Keratinocyte (primary cell): Measurements from ENCODE around the gene RASSF6. TPM values are rescaled to one million over a fixed set of nuclear protein-coding genes. Genes with fewer than 3 reads are reported as not detected.
A peak's percentile ranks its signal among the peaks of the same experiment; 100 is the strongest.

ENCODE experiments used
- DNase-seq: peaks from one replicate; pipeline ENCODE4 v3.0.0-alpha.2; 2011; ENCODE audit warnings: low read depth, missing footprints, low spot score
- FAIRE-seq: peaks from 2 replicates; lab custom pipeline; 2011; peaks lifted over from hg19 to GRCh38; lab: Jason Lieb, UNC
- H2AFZ ChIP-seq: 2 replicates; pipeline ENCODE4 v1.6.0; 2012; ENCODE audit warnings: low read length, control low read depth, inconsistent platforms; ENCODE audit not compliant: control insufficient read depth
- H3K27ac ChIP-seq: 2 replicates; pipeline ENCODE4 v1.5.1; 2011; ENCODE audit warnings: low read length; ENCODE audit not compliant: control insufficient read depth, insufficient read depth
- H3K27me3 ChIP-seq: 3 replicates; pipeline ENCODE4 v1.6.0; 2011; ENCODE audit warnings: low read length; ENCODE audit not compliant: control insufficient read depth, insufficient read depth; ENCODE audit errors: extremely low read depth
- H3K36me3 ChIP-seq, 2 experiments: 2 replicates in 1 of 2; 3 replicates in 1 of 2; pipeline ENCODE4 v1.5.1; 2011; ENCODE audit warnings: low read length in 2 of 2, mild to moderate bottlenecking in 1 of 2; ENCODE audit not compliant: control insufficient read depth in 2 of 2, insufficient read depth in 2 of 2; ENCODE audit errors: extremely low read depth in 1 of 2
- H3K4me1 ChIP-seq: 3 replicates; pipeline ENCODE4 v1.5.1; 2011; ENCODE audit warnings: low read length; ENCODE audit not compliant: control insufficient read depth, insufficient read depth; ENCODE audit errors: extremely low read depth
- H3K4me2 ChIP-seq: 3 replicates; pipeline ENCODE4 v1.6.0; 2011; ENCODE audit warnings: low read depth, low read length; ENCODE audit not compliant: control insufficient read depth, insufficient read depth; ENCODE audit errors: extremely low read depth
- H3K4me3 ChIP-seq, 3 experiments: fragments of 200-600 bp in 1 of 3; sonication (generic) in 1 of 3; 2 replicates in 2 of 3; 3 replicates in 1 of 3; pipeline ENCODE4 v1.5.1; 2011 to 2016; ENCODE audit warnings: low read length in 3 of 3, mild to moderate bottlenecking in 3 of 3, control low read depth in 2 of 3, inconsistent platforms in 1 of 3, low read depth in 1 of 3, mixed read lengths in 1 of 3, mixed run types in 1 of 3, moderate library complexity in 1 of 3; ENCODE audit not compliant: control insufficient read depth in 2 of 3, insufficient read depth in 2 of 3; ENCODE audit errors: extremely low read depth in 1 of 3
- H3K79me2 ChIP-seq: 2 replicates; pipeline ENCODE4 v1.6.0; 2012; ENCODE audit warnings: low read length; ENCODE audit not compliant: control insufficient read depth, insufficient read depth
- H3K9ac ChIP-seq: 3 replicates; pipeline ENCODE4 v1.6.0; 2011; ENCODE audit warnings: low read length; ENCODE audit not compliant: control insufficient read depth, insufficient read depth; ENCODE audit errors: extremely low read depth
- H3K9me1 ChIP-seq: 3 replicates; pipeline ENCODE4 v1.6.0; 2011; ENCODE audit warnings: low read length; ENCODE audit not compliant: control insufficient read depth, insufficient read depth; ENCODE audit errors: extremely low read depth
- H3K9me3 ChIP-seq: 2 replicates; pipeline ENCODE4 v1.5.1; 2012; ENCODE audit warnings: low read depth, low read length; ENCODE audit not compliant: control insufficient read depth
- H4K20me1 ChIP-seq: 3 replicates; pipeline ENCODE4 v1.6.0; 2011; ENCODE audit warnings: low read length; ENCODE audit not compliant: control insufficient read depth, insufficient read depth; ENCODE audit errors: extremely low read depth
- CTCF ChIP-seq, 3 experiments: IDR thresholded peaks in 1 of 3; conservative IDR thresholded peaks in 1 of 3; optimal IDR thresholded peaks in 1 of 3; 2 replicates in 2 of 3; 3 replicates in 1 of 3; pipeline versions ENCODE3 to v1.5.1; 2011; ENCODE audit warnings: low read length in 3 of 3, mild to moderate bottlenecking in 3 of 3, moderate library complexity in 2 of 3, control low read depth in 1 of 3, inconsistent platforms in 1 of 3; ENCODE audit not compliant: insufficient read depth in 2 of 3; ENCODE audit errors: extremely low read depth in 1 of 3
- EZH2 ChIP-seq: IDR thresholded peaks from one replicate; pipeline ENCODE4 v1.6.1; 2012; ENCODE audit warnings: inconsistent platforms, mild to moderate bottlenecking, low read length, moderate library complexity
- dilution Hi-C: fragments of 300-500 bp; cut with MboI; formaldehyde crosslinking; loops from one replicate; pipeline ENCODE4 v1.7.0; 2020; ENCODE audit warnings: low sequenced_read_pairs; ENCODE audit not compliant: extremely low pct_ligation_motif_present
- polyA plus RNA-seq, 5 experiments: library from polyadenylated mRNA; depleted of rRNA in 3 of 5; stranded (reverse) in 3 of 5; stranded (forward) in 1 of 5; unstranded in 1 of 5; fragments of >200 nt; gene quantifications; 1 replicate in 1 of 5; 2 replicates in 3 of 5; 3 replicates in 1 of 5; pipeline versions ENCODE4 v1.2.1 to v1.2.3, GENCODE V29; 2011 to 2012; ENCODE audit warnings: missing spikeins in 2 of 5, low read depth in 1 of 5, low replicate concordance in 1 of 5

The RASSF6 gene
- polyA plus RNA-seq, 1 donor (not counting 4 experiments of a cell fraction or from before 2014, with no cell fraction given): 4.4 TPM

DNA sequence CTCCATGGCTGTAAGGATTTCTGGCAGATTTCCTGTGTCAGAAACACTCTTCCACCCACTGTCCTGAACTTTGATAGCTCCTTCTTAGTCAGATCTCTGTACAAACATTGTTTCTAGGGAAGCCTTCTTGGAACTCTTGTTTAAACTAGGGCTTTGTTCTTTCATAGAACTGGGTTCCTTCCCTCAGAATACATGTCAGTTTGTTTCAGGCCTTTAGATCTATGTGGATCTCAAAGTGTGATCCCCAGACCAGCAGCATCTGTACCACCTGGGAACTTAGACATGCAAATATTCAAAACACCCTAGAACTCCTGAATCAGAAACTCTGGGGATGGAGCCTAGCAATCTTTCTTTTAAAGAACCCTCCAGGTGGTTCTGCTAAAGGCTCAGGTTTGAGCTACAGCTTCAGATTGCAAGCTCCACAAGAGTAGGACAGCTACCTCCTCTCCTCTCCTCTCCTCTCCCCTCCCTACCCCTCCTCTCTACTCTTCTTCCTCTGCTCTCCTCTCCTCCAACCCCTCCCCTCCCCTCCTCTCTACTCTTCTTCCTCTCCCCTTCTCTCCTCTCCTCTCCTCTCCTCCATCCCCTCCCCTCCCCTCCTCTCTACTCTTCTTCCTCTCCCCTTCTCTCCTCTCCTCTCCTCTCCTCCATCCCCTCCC, 12.7 kb downstream of the RASSF6 start:
- dilution Hi-C loops: no loop called here
- Histone ChIP-seq H4K20me1 (no peaks in the 10 kb centered on the region), H3K36me3 (peaks cover 0 to 3% of the 10 kb centered on the region in 2 experiments), H3K4me2 (no peak overlapping the region), H3K9me1 (no peaks in the 10 kb centered on the region), H3K27ac (no peak overlapping the region), H3K9ac (no peak overlapping the region), H3K4me3 (no peak overlapping the region), H3K9me3 (no peaks in the 10 kb centered on the region), H2AFZ (no peak overlapping the region), H3K27me3 (no peaks in the 10 kb centered on the region), H3K79me2 (no peaks in the 10 kb centered on the region), H3K4me1 (peaks cover 38% of the 10 kb centered on the region)
- FAIRE-seq (peak; percentile 46), DNase-seq (no peak)
- TF ChIP-seq EZH2 (no peak), CTCF (optimal IDR thresholded peaks at IDR 0.05 in 1 of 3, IDR thresholded peaks at IDR 0.05 in 1 of 3, conservative IDR thresholded peaks at IDR 0.05 in 1 of 3; ENCODE audit: extremely low read depth in 1 of 3, insufficient read depth in 2 of 3, low read length in 3 of 3) (no peak)

DNA sequence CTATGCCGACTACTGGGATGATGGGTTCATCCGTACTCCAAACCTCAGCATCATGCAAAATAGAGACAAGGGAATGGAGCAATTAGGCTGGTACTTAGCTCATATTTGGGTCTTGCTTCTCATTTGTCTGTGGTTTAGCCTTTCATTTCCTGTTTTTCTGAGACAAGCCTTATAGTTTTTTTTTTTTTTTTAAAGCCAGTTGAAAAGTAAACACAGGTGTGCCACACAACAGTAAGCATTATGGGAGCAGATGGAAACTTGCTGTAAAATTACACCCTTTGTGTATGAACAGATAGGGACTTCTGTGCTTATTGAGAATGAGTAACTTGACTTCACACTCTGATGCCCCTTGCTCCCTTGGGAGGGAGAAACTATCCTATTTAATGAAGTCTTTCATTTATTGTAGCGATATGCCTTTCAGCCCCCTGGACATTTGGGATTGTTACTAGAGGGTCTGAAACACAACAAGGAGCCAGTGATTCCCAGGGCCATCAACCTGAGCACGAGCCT, 13.7 kb downstream of the RASSF6 start:
- Histone ChIP-seq H3K9me1 (no peaks in the 10 kb centered on the region), H3K27ac (no peak overlapping the region), H3K4me2 (no peak overlapping the region), H3K4me1 (peaks cover 31% of the 10 kb centered on the region), H4K20me1 (no peaks in the 10 kb centered on the region), H3K9ac (no peak overlapping the region), H3K27me3 (no peaks in the 10 kb centered on the region), H3K9me3 (no peaks in the 10 kb centered on the region), H3K4me3 (no peak overlapping the region), H3K79me2 (no peaks in the 10 kb centered on the region), H2AFZ (no peak overlapping the region), H3K36me3 (peaks cover 0 to 3% of the 10 kb centered on the region in 2 experiments)
- dilution Hi-C loops: no loop called here
- DNase-seq: no peak
- FAIRE-seq: no peak
- TF ChIP-seq EZH2: no peak
- TF ChIP-seq CTCF (optimal IDR thresholded peaks at IDR 0.05 in 1 of 3, IDR thresholded peaks at IDR 0.05 in 1 of 3, conservative IDR thresholded peaks at IDR 0.05 in 1 of 3; ENCODE audit: extremely low read depth in 1 of 3, insufficient read depth in 2 of 3, low read length in 3 of 3): no peak
